GM19328 (cell line): ENCODE measurements around the gene SOSTDC1.
"Not testable (repeated sequence)": the region's sequence is repeated elsewhere in the genome, so short reads cannot be mapped to it uniquely, and the experiment has no call there.

Source experiments
- ATAC-seq: cut with Tn5 transposase; IDR thresholded peaks from one replicate; pipeline ENCODE4 v1.9.1; 2021; ENCODE audit warnings: mild to moderate bottlenecking, moderate library complexity; ENCODE audit not compliant: unreplicated experiment

The SOSTDC1 gene

GRCh38 chr7:16463520-16463919, 2.0 kb downstream of the SOSTDC1 start:
- no peak for ATAC-seq

DNA sequence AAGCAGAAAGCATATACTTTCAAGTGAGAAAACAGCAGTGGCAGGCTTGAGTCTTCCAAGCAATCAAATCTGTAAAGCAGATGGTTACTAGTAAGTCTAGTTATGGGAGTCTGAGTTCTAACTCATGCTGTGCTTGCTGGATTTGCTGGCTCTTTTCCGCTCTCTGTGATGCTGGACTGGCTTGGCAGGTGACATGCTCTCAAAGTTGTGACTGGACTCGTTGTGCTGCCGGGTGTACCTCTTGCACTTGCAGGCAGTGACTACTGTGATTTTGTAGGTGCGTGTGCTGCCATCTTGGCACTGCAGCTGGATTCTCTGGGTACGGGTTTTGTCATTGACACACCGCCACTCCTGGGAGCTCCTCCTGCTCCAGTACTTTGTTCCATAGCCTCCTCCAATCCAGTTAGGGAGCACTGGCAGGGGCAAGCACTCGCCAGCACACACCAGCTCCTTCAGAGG, 3.1 kb downstream of the SOSTDC1 start:
- ATAC-seq, result no peak

GRCh38 chr7:16460789-16461493, 4.6 kb downstream of the SOSTDC1 start:
- ATAC-seq, result no peak

- not testable (repeated sequence) for ATAC-seq
These were observed 9.2 kb downstream of the SOSTDC1 start for GRCh38 chr7:16456303-16456702.

DNA sequence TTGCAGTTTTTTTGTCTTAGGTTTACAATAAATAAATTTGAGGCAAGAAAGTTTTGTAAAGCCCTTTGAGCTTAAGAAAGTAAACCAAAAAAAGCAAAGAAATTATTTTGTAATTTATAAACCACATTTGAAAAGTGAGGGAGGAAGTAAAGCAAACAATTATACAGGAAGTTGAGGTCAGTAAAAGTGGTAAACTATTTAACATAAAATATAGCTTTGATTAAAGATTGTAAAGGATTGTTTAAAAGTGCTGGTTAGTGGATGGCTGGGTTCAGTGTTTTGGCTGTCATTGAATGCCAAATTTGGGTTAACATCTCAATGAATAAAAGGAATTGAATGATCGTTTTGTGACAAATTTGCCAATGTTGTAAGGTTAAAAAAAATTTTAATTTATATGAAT, 9.9 kb downstream of the SOSTDC1 start:
- no peak for ATAC-seq

- no peak for ATAC-seq
These were observed 15.2 kb downstream of the SOSTDC1 start for GRCh38 chr7:16450366-16450765.

GRCh38 chr7:16447876-16448275, 17.7 kb downstream of the SOSTDC1 start:
- ATAC-seq, result no peak

DNA sequence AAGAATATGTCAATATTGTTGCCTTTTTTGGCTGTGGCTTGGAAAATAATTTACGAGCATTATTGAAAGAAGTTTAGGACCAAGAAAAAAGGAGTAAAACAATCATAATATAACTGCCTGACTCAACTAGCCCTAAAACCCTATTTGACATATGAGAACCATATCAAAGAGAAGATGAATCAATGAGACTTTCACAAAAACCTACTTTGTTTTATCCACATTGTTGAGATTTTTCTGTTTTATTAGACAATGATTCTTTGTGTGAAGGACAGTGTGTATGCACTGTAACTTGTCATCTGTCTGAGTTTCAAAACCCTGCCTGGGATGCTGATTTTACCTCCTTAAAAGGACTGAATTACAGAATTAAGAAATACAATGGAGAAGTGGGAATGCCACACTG, 19.0 kb downstream of the SOSTDC1 start:
- ATAC-seq, result no peak

- ATAC-seq, result not testable (repeated sequence)
These were observed 21.7 kb downstream of the SOSTDC1 start for GRCh38 chr7:16443871-16444270.

GRCh38 chr7:16438988-16439387, 26.6 kb downstream of the SOSTDC1 start:
- ATAC-seq, result no peak

DNA sequence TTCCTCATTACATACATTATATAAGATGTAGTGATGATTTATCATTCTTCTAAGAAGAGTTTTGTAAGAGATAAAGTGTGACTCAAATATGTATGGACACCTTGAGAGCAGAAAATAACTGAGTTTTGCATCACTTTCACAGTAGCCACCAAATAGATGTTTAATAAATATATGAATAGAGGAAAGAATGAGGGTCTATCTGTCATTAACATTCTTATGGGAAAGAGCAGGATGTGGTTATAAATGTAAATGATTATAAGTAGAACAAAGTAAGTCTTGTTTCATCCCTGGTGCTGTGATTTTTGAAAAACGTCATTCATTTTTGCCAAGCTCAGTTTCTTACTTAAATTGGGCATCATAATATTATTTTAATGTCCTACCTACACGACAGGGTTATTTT, 29.2 kb downstream of the SOSTDC1 start:
- ATAC-seq, result no peak

GRCh38 chr7:16433568-16434122, 31.9 kb downstream of the SOSTDC1 start:
- ATAC-seq, result no peak

- ATAC-seq, result no peak
These were observed 33.2 kb downstream of the SOSTDC1 start for GRCh38 chr7:16432425-16432731.

DNA sequence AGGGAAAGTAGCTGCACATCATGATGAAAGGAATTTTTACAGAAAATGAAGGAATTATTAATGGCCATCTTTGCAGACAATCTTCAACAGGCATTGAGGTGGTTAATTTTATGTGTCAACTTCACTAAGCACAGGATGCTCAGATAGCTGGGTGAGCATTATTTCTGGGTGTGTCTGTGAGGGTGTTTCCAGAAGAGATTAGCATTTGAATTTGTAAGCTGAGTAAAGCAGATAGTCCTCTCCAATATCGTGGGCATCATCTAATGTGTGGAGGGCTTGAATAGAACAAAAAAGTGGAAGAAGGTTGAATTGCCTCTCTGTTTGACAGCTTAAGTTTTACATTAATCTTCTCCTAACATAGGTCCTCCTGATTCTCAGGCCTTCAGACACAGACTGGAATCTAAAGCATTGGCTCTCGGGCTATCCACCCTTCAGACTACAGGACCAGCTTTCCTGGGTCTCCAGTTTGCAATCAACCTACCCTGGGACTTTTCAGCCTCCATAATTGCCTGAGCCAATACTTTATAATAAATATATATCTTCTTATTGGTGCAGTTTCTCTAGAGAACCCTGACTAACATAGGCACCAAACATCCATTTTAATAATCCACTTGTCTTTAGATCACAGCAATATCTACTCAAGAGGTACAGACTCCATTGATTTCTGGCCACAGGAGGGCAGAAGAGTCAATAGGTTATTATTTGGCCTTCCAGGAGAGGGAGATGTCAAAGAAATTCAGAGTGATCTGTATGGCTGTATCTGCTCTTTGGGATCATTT, 33.7 kb downstream of the SOSTDC1 start:
- ATAC-seq, result no peak

DNA sequence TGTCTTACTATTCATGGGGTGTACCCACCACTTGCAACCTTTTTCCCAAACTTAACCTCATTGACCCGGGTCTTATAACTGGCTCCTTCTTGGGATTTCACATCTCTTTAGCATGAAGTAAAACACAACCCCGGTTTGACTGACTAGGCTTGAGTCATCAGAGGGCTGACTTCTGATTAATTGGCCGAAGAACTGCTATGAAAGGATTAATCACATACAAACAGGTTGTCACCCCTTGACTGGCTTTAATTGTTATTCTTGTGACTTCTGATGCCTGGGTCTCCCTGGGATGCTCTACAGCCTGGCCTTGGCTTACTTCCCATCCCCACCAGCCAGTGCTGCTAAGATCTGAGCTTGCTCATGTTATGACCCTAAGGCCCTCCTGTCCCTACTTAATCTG, 35.4 kb downstream of the SOSTDC1 start:
- no peak for ATAC-seq

DNA sequence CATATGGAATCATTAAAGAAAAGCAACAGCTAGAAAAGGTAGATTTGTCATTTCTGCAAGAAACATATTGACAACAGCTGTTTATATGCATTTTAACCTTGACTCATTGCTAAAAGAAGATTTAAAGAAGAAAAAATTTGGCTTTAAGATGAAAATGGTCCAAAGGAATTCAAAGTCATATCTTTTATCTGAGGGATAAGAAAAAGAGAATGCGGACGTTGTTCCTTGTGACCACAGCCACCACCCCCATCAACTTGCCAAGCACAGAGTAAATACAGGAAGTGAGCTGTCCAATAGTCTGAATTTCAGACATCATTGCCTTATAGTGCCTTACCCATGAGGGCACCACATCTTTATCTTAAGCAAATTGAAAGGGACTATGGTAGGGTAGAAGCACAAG, 36.9 kb downstream of the SOSTDC1 start:
- no peak for ATAC-seq

GRCh38 chr7:16428182-16428581, 37.4 kb downstream of the SOSTDC1 start:
- ATAC-seq, result no peak

DNA sequence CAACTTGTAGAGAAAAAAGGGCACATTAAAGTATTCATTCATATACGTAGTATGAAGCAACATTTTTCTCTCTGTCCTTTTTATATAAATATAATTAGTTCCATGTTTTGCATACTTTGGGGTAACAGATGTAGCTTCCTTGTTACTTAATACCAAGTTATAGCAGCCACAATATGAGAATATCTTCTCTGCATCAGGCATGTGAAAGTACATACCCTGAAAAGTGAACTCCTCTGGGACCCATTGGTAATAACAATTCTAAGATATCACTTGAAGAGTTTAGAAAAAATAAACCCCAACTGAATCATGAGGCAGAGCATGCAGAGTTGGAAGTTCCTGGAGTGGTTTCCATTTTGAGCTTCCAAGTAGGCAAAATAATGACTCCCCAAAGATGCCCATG, 41.8 kb downstream of the SOSTDC1 start:
- ATAC-seq, result no peak

- ATAC-seq, result no peak
These were observed 42.6 kb downstream of the SOSTDC1 start for GRCh38 chr7:16422917-16423316.

GRCh38 chr7:16422103-16422435, 43.5 kb downstream of the SOSTDC1 start:
- ATAC-seq, result no peak

- peak; percentile 24 for ATAC-seq
These were observed 44.0 kb downstream of the SOSTDC1 start, which contains the start of gene CRPPA for GRCh38 chr7:16421333-16422102. CRPPA (minus strand) TSS chr7:16421538; CDS start chr7:16421322, 216 bp downstream.
